Measurements from ENCODE around the gene CCM2L.

- TF ChIP-seq CTCF (conservative IDR thresholded peaks at IDR 0.05; ENCODE audit: low read length) (no peak), EZH2phosphoT487 (IDR thresholded peaks at IDR 0.05; ENCODE audit: borderline replicate concordance, low read depth, low read length) (no peak)
Measured at GRCh38 chr20:32036252-32036651, 26.0 kb downstream of the CCM2L start.

Measured in OCI-LY7 (cell line).